ENCODE measurements around the gene GPR132.
"Not testable (repeated sequence)": the region's sequence is repeated elsewhere in the genome, so short reads cannot be mapped to it uniquely, and the experiment has no call there.

GPR132 gene, protein sequence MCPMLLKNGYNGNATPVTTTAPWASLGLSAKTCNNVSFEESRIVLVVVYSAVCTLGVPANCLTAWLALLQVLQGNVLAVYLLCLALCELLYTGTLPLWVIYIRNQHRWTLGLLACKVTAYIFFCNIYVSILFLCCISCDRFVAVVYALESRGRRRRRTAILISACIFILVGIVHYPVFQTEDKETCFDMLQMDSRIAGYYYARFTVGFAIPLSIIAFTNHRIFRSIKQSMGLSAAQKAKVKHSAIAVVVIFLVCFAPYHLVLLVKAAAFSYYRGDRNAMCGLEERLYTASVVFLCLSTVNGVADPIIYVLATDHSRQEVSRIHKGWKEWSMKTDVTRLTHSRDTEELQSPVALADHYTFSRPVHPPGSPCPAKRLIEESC

DNA sequence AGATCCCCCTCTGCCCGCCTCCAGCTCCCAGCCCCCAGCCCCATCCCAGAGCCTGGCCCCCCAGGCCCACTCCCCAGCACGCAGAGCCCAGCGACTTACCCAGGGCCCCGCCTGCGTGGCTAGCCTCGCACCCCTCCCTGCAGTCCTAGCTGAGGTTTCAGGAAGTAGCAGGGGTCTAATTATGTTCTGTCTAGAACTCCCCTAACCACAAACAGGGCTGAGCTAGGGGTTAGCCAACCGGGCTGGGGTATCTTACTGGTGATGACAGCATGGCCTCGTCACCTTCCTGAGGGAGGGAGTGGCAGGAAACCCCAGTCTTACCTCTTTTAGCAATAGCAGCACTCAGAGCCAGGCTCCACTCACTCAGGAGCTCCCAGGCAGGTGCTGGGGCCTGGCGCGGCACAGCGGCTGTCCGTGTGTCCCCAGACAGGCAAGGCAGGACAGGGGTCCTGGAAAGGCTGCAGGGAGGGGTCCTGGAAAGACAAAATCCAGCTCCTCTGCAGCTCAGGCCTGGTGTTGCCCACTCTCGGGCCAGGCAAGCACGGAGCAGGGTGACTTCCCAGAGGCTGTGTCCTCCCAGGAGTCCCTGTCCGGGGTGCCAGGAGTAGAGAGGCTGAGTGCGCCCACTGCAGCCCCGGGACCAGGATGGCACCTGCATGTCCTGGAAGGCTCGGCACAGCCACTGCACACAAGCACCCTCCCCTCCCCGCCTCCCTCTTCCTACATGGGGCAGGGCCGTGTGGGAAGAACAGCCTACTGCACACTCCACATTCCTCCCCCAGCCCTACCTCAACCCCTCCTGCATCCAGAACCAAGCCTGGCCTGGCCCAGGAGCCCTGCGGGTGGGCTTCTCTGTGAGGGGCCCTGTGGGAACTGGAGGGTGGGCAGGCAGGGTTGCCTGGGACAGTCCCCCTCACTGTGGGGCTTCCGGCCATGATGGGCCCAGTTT is at the start of gene GPR132:
Gene GPR132, minus strand, starts transcription at position 151 of the 949 bp plus-strand sequence. CDS start 10,010 bp downstream, outside the sequence.
- DNase-seq: no peak

DNA sequence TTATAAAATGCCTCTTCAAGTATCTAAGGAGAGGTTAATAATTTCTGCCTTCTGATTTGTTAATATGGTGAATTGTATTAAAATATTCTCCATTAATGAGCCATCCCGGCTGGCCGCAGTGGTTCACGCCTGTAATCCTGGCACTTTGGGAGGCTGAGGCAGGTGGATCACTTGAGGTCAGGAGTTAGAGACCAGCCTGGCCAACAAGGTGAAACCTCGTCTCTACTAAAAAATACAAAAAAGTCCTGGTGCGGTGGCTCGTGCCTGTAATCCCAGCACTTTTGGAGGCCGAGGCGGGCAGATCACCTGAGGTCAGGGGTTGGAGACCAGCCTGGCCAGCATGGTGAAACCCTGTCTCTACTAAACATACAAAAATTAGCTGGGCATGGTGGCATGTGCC is 44.0 kb upstream of the GPR132 start:
- DNase-seq: not testable (repeated sequence)

DNA sequence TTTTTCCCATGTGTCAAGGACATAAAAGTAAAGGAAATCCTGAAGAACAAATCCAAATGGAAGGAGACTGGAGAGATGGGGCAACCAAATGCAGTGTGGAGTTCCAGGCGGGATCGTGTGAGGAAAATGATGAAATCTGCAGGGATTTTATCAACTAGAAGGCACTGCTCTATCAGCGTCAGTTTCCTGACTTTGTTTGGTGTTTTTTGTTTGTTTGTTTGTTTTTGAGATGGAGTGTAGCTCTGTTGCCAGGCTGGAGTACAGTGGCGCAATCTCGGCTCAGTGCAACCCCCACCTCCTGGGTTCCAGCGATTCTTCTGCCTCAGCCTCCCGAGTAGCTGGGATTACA is 43.3 kb upstream of the GPR132 start:
- no peak for DNase-seq

DNA sequence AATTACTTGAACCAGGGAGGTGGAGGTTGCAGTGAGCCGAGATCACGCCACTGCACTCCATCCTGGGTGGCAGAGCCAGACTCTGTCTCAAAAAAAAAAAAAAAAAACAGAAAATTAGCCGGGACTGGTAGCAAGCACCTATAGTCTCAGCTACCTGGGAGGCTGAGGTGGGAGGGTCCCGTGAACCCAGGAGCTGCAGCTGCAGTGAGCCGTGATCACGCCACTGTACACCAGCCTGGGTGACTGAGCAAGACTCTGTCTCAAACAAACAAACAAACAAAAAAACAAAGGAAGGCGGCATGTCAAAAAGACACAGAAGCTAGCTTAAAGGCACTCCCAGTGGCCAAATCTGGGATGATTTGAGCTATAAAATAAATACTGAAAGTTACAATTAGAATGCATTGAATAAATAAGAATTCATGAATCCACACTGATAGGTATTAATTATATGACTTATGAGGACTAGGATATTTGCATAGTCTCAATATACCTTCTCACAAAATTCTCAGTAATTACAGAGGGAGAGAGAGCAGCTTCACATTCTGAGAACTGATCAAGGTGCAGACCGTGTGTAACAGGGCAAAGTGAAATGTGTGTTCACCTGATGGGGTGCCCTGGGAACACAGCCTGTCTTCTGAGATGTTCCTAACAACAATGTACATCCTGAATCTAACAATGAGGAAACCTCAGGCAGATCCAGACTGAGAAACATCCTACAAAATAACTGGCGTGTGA is 42.7 kb upstream of the GPR132 start:
- no peak for DNase-seq

DNA sequence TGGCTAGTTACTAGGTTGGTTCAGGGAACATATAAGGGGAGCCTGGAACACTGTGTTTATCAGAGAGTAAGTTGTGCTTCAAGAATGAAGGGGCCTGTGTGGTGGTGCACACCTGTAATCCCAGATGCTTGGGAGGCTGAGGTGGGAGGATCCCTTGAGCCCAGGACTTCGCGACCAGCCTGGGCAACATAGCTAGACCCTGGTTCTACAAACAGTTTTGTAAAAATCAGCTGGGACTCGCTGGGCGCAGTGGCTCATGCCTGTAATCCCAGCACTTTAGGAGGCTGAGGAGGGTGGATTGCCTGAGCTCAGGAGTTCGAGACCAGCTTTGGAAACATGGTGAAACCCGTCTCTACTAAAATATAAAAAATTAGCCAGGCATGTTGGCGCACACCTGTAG is 42.1 kb upstream of the GPR132 start:
- DNase-seq: no peak

DNA sequence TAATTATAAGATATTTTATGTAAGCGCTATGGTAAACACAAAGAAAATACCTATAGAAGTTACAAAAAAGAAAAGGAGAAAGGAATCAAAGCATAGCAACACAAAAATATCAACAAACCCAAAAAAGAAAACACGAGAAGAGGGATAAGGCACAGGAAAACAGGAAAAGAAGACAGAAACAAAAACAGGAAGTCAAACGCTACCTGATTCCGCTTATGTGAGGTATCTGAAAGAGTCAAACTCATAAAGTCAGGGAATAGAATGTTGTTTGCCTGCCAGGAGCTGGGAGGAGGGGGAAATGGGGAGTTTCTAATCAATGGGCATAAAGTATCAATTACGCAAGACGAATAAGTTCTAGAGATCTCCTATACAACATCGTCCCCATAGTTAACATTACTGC is 39.9 kb upstream of the GPR132 start:
- DNase-seq: no peak

DNA sequence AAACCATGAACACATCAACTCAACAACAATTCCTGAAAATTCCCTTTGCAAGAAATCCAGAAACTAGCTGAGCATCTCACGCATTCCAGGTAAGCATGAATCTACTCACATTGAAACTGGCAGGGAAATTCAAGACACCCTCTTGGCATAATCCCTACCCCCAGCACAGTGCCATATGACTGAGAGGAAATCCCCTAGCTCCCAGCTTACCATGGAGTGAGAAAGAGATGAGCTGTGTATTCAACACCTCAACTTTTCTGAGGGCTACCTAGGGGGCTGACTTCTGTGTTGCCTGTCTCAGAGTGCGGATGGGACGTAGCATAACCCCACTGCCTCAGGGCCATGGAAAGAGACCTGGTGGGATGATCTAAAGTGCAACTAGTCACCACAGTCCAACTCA is 37.7 kb upstream of the GPR132 start:
- no peak for DNase-seq

DNA sequence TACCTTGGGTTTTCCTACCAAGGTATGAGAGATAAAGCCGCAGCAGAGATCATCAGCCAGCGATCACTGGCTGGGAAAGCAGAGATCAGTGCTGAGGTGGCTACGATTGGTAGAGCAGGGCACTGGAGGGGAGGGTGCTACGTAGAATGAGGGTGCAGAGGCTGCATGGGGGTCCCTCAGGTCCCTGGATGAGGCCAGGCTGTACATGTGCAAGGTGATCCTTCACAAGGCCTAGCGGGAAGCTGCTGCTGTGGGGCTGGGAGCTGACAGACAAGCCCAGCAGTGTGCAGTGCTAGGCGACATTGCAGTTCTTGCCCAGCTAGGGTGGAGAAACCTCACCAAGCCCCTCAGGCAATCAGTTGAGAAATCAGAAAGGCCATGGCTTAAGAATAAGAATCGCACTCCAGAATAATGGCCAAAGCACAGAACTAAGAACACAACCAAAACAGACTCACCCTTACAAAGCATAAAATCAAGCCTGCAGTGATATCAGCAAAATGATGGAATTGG is 37.2 kb upstream of the GPR132 start:
- DNase-seq: no peak

DNA sequence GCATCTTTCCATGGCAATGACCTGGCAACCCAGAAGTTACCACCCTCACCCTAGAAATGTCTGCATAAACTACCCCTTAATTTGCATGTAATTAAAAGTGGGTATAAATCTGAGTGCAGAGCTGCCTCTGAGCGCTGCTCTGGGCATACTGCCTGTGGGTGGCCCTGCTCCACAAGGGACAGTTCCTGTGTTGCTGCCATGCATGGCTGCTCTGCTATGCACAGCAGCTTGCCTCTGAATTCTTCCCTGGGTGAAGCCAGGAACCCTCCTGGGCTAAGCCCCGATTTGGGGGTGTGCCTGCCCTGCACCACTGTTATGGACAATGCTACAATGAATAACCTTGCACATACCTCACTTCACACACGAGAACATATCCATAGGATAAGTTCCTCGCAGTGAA is 35.7 kb upstream of the GPR132 start:
- no peak for DNase-seq

DNA sequence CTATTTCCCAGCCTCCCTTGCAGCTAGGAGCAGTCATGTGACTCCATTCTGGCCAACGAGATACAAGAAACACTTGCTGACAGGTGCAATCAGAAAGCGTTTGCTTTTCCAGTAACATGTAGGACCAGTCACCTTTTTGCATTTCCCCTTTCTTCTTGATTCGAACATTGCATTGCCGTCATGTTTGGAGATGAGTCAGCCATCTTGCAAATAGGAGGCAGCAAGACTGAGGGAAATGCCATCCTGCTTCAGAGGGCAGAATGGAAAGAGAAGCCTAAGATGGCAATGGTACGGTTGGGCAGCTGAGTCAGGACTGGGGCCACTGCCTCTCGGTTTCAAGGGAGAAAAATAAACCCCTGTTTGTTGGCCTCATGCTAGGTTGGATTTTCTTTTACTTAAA is 34.5 kb upstream of the GPR132 start:
- DNase-seq: no peak

DNA sequence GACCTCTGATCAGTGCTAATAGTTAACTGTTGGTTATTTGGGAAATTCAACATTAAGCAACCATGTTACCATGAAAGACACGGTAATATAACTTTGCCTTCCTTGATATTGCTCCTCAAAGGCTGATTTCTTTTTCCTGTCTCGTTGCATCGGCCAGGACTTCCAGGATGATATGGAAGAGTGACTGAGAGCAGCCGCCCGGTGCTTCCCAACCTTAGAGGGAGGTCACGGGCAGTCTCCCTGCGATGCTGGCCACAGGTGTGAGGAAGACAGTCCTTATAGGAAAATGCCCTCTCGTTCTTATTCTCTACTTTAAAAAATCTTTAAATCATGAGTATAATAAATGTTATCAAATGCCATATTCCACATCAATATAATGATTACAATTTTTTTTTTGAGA is 33.1 kb upstream of the GPR132 start:
- no peak for DNase-seq

DNA sequence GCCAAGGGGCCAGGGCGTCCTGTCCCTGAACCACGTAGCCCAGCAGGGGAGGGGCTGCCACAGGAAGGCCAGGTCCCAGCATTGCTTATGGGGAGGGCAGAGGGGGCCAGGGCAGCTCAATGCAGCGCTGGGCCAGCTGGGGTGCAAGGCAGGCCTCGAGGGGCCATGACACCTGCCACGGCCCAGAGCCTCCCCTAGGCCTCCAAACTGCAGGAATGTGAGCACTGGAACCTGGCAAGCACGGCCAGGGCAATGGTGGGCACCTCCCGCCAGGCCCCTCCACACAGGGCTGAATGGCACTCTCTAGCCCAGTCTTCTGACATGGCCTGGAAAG is 32.5 kb upstream of the GPR132 start:
- no peak for DNase-seq

DNA sequence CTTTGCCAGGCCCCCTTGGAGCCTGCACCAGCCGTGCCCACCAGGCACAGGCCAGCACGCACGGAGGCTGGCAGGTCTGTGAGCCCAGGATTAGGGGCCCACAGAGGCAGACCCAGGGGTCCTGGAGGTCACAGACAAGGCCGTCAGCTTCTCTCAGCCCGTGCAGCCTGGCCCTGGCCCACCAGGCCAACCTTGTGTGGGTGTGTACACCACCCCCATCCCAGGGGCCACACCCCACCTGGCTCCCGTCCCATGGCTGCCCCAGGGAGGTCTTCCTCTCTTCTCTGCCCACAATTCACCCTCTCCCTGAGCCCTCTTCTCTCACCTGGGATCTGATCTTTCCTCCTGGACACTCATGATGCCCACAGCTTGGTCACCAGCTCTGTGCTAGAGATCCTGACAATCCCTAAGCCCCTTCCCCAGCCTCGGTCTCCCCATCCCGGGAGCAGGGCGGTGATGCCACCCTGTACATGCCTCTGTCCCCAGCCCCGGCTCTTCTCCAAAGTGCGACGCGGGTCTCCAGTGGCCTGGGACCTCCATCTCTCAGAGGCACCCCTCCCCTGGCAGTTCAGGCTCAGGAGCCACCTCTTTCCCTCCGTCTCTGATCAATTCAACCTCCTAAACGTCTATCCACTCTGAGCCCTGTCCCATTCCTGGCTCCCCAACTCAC is 31.1 kb upstream of the GPR132 start:
- DNase-seq: no peak

DNA sequence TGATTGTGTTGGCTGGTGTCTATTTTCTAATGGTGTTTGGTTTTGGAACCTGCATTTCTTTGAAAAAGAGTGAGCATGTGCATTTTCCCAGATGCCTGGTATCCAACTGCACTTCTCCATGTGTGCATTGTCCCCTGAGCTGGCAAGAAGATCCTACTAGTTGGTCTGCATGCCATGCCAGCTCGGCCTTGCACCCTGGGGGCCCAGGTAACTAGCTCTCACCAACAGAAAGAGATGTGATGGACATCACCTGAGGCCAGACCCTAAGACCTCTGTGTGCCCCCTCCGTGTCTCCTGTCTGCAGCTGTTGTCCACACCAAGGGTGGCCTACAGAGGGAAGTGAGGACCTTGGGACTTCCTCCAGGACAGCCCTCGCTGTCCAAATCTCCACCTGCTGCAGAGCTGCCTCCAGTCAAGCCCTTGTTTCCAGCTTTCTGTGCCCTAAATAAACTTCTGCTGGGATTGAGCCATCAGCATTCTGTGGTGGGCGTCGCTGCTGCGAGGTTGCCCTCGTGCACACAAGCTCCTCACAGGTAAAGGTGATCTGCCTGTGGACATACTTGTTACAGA is 30.1 kb upstream of the GPR132 start:
- DNase-seq: no peak

DNA sequence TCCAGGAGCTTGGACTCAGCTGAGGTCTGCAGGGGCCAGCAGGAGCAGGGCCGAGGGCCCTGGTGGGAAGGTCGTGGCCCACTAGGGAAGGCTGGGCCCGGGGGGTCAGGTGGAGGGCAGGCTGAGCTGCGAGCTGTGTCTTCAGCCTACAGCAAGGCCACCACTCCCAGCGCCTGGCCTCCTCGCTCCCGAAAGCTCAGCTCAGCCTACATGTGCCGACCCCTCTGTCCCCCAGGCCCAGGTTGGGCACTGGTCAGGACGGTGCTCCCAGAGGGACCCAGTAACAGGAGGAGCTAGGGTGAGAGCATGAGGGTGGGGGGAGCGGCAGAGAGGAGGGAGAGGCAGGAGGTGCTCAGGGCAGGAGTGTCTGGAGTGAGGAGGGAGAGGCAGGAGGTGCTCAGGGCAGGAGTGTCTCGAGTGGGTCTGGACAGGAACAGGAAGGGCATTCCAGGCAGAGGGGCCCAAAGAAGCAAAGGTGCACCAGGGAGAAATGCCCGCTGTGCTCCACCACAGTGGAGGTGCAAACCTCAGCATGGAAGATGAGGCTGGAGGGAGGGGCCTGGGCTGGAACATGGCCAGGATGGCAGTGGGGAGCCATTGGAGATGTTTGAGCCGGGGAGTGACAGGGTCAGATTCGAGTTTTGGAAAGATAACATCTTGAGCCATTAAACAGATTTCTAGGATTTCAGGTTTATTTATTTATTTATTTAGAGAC is 29.1 kb upstream of the GPR132 start:
- DNase-seq: no peak

DNA sequence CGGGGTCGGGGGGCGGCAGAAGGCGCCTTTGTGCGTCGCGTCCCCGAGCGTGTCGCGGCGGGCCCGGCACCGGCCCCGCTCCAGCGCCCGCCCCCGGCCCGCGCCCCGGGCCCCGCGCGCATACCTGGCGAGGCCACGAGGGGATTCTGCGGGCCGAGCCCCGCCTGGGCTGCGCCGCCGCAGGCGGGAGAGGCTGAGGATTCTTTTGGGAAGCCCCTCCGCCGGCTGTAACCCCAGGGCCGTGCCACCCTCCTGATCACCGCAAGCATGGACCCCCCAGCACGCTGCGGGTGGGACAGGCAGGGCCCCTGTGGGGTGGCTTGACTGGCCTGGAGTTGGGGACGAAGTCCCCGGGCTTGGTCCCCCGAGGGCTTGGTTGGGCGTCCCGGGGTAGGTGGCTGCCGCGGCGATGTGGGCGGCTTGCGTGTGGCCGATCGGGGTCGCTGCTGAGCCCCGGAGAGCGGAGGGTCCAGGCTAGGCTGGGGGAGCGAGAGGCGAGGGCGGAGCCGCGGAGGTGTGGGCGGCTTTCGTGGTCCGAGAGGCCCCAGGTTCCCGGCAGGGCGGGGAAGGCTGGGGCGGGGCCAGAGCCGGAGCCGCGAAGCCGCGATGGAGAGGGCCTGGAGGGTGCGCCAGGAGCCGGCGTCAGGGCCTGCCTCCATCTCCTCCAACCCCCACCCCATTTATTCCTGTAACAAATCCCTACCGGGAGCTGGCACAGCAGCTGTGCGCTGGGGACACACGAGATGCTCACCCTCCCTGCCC is 28.4 kb upstream of the GPR132 start:
- DNase-seq: peak; percentile 21

DNA sequence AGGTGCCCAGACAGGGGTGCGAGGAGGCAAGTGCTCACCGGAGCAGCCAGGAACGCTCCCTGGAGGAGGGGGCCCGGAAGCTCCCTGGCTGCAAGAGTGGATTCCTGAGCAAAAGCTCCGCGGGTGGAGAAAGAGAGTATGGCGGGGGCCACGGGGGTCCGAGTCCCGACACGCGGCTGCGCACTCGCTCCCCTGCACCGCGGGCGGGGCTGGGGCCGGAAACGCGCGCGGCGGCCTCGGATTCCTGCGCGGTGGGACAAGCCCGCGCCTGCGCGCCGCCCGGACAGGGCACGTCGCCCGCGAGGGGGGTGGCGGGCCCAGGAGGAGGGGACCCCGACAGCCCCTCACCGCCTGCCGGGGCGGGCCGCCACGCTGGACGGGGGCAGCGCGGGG is 27.8 kb upstream of the GPR132 start:
- no peak for DNase-seq

DNA sequence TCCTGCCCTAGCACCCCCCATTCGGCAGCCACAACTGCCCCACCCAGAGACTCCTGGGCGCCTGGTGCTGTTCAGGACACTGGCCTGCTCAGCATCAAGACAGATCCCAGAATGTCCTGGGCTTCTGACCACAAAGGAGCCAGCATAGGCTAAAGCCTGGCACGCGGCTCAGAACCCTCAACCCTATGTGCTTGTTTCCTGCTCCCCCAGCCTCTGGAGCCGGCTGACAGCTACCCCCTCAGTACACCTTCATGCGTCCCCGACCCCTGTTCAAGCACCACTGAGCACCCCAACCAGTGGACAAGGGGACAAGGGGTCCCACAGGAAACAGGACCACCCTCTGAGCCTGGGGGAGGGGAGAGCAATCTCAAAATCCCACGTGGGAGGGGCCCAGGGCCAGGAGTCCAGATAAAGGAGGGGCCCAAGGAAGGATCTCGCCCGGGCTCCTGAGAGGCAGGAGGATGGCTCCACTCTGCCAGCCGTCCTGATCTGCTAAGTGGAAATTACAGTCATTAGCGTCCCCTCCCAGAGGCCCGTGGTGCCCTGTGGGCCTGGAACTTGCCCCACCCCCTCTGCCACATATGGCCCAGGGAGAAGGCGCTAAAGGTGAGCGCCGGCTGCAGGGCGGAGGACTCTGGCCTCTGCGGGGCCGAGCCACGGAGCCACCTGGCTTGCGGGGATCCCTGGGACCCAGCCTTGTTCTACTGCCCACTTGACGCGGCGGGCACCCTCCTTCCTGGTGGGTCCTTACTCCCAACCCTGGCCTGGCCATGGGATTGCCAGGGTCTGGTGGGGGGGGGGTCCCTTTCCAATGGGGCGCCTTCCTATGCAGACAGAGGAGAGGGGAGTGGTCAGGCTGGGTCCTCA is 27.2 kb upstream of the GPR132 start:
- no peak for DNase-seq

DNA sequence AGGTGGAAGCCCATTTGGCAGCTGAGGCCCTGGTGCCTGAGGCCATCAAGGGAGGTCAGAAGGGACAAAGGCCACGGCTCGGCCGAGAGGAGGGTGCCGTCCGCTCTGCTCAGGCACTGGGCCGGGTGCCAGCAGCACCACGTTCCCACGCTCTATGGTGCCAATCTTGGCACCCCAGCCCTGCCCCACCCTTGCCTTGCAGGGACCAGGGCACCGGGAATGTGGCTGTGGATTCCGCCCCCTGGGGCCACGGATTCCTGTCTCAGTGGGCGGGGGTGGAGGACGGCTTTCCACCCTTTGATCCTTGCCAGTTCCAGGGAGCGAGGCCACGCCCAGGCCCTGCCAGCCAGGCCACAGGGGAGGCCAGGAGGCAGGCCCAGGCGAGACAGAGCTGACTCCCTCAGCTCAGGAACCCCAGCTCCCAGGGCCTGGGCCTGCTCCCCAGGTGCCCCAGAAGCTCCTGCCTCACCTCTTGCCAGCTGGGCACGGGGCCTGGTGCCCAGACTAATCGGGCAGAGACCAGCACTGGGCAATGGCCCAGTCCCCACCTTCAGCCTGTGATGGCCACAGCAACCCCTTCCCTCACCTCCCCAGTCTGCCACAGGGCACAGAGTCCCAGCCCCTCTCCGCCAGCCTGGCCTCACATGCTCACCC is 26.4 kb upstream of the GPR132 start:
- peak; percentile 61 for DNase-seq
